8988T (cell line): ENCODE measurements around the gene CLEC4G.
"Not testable (repeated sequence)": the region's sequence is repeated elsewhere in the genome, so short reads cannot be mapped to it uniquely, and the experiment has no call there.

Experiments used
- DNase-seq: peaks from one replicate; pipeline ENCODE4 v3.0.0; 2011

CLEC4G gene

GRCh38 chr19:7746306-7746705, 14.4 kb upstream of the CLEC4G start:
- not testable (repeated sequence) for DNase-seq

- DNase-seq: no peak
Observed at GRCh38 chr19:7744871-7745650, 13.2 kb upstream of the CLEC4G start.

GRCh38 chr19:7744199-7744786, 12.4 kb upstream of the CLEC4G start:
- no peak for DNase-seq

- no peak for DNase-seq
Observed at GRCh38 chr19:7743425-7743841, 11.5 kb upstream of the CLEC4G start.

GRCh38 chr19:7742991-7743390, 11.1 kb upstream of the CLEC4G start:
- no peak for DNase-seq

DNA sequence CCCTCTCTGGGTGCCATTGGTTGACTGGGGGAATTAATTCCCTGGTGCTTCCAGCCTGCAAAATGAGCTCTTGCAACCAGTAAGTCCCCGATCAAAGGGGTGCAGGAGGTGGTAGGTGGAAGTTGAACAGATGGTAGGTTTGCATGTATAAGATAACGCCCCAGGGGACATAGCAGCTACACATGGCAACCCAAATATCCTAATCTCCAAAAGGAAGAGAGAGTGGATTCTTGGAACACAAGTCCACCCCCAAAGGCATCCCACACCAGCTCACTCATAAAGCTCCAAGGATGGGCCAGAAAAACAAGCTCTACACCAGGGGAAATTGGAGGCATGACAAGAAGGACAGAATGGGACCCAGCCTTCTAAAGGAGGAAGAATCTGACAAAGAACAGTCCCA, 10.7 kb upstream of the CLEC4G start:
- no peak for DNase-seq

GRCh38 chr19:7740682-7741054, 8.8 kb upstream of the CLEC4G start:
- no peak for DNase-seq

- no peak for DNase-seq
Observed at GRCh38 chr19:7739801-7740681, 8.1 kb upstream of the CLEC4G start.

GRCh38 chr19:7739211-7739755, 7.4 kb upstream of the CLEC4G start:
- no peak for DNase-seq

DNA sequence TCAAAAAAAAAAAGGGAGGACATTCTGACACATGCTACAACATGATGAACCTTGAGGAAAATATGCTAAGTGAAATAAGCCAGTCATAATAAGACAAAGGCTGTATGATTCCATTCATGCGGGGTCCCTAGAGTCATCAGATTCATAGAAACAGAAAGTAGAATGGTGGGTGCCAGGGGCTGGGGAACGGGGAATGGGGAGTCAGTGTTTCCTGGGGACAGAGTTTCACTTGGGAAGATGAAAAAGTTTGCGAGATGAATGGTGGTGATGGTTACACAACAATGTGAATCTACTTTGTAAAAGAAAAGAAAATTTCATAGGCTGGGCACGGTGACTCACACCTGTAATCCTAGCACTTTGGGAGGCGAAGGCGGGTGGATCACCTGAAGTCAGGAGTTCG, 6.1 kb upstream of the CLEC4G start:
- no peak for DNase-seq

- DNase-seq: no peak
Observed at GRCh38 chr19:7737215-7737614, 5.3 kb upstream of the CLEC4G start.

- DNase-seq: no peak
Observed at GRCh38 chr19:7736148-7736547, 4.2 kb upstream of the CLEC4G start.

DNA sequence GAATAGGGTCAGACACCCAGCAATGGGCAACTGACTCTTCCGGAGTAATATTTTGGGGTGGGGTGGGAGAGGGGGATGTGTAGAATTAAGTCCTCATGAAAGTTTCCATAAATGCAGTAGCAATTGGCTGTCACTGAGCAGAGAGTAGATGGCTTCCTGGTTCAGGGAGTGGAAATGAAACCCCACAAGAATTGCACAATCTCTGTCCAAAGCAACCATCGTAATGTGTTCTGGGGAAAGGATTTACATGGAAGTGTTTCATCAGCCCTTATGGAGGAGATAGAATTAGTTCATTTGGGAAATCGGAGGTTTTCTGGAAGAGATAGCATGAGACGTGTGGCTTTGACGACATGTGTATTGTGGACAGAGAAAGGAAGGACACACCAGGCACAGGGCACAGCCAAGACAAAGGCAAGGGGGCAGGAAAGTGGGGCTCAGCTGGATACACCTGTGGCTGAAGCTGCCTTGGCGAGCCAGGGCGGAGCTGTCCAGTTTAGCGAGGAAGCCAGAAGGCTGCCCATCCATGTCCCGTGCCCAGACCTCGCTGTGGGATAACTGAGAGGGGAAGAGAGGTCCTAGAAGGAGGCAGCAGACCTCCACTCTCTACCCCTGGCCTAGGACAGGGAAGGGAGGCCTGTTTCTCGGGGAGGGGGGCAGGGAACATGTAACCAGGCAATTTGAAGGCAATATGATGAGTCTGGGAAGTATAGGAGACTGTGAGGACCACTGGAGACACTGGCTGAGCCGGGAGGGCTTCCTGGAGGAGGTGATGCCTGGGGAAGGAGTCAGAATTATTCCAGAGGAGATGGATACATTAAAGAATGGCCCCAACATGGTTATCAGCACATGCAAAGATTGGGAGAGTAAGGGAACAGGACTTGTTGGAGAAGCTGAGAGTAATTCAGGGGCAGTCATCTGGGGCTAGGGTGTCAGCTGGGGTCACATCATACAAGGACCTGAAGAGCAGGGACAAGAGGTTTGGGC, 2.6 kb upstream of the CLEC4G start:
- no peak for DNase-seq

- no peak for DNase-seq
Observed at GRCh38 chr19:7733376-7733775, 1.5 kb upstream of the CLEC4G start.

DNA sequence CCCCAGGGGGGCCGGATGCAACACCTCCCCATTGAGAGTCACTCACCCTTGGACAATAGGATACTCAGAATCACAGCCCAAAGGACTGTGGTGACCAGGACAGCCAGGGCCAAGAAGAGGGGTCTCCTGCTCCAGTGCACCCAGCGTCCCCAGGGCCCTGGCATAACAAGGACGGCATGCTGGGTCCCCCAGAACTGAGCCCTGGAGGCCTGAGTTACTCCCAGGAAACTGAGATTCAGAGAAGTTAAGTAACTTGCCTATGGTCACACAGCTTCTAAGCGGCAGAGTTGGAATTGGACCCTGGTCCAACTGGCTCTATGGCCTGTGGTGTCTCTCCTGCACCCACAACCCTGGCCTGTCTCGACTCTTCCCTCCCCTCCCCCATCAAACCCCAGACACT, 295 bp downstream of the CLEC4G start:
- DNase-seq: no peak

DNA sequence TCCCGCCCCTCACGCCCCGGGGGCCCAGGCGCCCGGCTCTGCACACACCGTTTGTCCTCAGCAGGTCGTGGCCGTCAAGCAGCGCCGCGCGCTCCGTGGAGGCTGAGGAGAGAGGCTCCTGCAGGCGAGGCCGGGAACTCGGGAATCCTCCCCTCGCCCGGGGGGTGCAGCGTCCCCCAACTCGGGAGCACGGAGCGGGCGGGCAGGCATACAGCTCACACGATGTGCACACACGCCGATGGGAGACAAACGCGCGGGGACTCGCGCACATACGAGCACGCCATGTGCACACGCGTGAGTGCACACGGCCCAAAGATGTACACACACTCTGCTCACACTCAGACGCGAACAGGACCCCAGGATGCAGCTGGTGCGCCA, 703 bp downstream of the CLEC4G start:
- DNase-seq: no peak

- DNase-seq: no peak
Observed at GRCh38 chr19:7730286-7731217, 1.4 kb downstream of the CLEC4G start.

DNA sequence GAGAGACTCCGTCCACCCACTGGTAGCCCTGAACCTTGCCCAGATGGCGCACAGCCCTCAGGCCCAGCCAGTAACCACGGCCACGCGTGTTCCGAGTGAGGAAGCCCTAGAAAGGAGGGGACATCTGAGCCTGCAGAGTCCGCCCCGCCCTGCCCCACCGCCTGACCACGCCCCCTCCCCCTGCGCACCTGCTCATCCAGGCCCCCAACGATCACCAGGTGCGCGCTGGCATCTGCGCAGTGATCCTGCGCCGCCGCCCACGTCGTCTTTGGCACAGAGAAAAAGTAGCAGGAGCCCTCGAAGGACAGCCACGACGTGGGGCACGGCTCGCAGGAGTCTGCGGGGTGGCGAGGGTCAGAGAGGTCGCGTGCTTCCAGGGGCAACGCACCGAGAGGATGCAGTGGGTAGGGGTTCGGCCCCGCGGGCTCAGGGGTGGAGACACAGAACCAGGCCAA, 2.1 kb downstream of the CLEC4G start:
- no peak for DNase-seq

GRCh38 chr19:7729211-7729610, 2.7 kb downstream of the CLEC4G start:
- DNase-seq: no peak

DNA sequence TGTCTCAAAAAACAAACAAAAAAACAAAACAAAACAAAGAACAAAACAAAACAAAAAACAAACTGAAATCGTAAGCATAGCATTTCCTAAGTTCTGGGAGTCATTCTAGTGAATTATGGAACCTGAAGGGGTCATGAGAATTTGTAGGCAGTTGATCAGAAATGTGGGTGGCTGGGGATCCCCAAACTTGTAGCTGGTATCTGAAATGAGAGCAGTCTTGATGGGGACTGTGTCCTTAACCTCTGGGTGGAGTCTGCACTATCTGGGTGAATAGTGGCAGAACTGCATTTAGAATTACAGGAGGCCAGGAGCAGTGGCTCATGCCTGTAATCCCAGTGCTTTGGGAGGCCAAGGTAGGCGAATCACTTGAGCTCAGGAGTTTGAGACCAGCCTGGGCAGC, 6.1 kb downstream of the CLEC4G start:
- no peak for DNase-seq

GRCh38 chr19:7722231-7722651, 9.7 kb downstream of the CLEC4G start:
- DNase-seq: no peak
